Right atrium auricular region (tissue), 2 donors: Measurements from ENCODE around the gene ECHS1. TPM values are rescaled to one million over a fixed set of nuclear protein-coding genes. Genes with fewer than 3 reads are reported as not detected.

Experiments used
- DNase-seq: peaks from one replicate; pipeline ENCODE4 v3.0.0-alpha.2; 2019; ENCODE audit warnings: low spot score
- H3K27ac ChIP-seq, 2 donors: fragments of 200-600 bp; sonication (generic); 1 replicate in 1 of 2; 2 replicates in 1 of 2; pipeline ENCODE4 v1.5.1; 2016 to 2019
- H3K27me3 ChIP-seq, 2 donors: fragments of 200-600 bp; sonication (generic); one replicate each; pipeline versions ENCODE4 v1.5.1 to v1.6.0; 2017 to 2019
- H3K36me3 ChIP-seq: fragments of 200-600 bp; sonication (generic); one replicate; pipeline ENCODE4 v1.5.1; 2016
- H3K4me1 ChIP-seq, 2 donors: fragments of 200-600 bp; sonication (generic); one replicate each; pipeline versions ENCODE4 v1.5.1 to v1.6.0; 2017 to 2019
- H3K4me3 ChIP-seq, 2 donors: fragments of 200-600 bp; sonication (generic); 1 replicate in 1 of 2; 2 replicates in 1 of 2; pipeline ENCODE4 v1.5.1; 2017 to 2019; ENCODE audit warnings: mild to moderate bottlenecking in 1 of 2, moderate library complexity in 1 of 2
- H3K9me3 ChIP-seq, 2 donors: fragments of 200-600 bp; sonication (generic); one replicate each; pipeline ENCODE4 v1.5.1; 2019
- CTCF ChIP-seq, 2 donors: fragments of 200-600 bp; sonication (generic); IDR thresholded peaks; one replicate each; pipeline ENCODE4 v1.5.1; 2019; ENCODE audit warnings: antibody characterized with exemption in 2 of 2
- total RNA-seq, 2 donors: library from RNA; depleted of rRNA; stranded (reverse); fragments of >200 nt; gene quantifications; one replicate each; pipeline ENCODE4 v1.1.0, GENCODE V29; 2016

ECHS1 gene
- total RNA-seq, 2 donors from 2014 or later = 89.8 to 146 TPM

- no peak overlapping the region for H3K27ac ChIP-seq
- no peak overlapping the region for H3K4me3 ChIP-seq
- H3K36me3 ChIP-seq = no peaks in the 10 kb centered on the region
- no peaks in the 10 kb centered on the region for H3K4me1 ChIP-seq
- peaks cover 7 to 11% of the 10 kb centered on the region in 2 donors for H3K27me3 ChIP-seq
- no peak for DNase-seq
- TF ChIP-seq CTCF (IDR thresholded peaks at IDR 0.05) = no peak
- no peaks in the 10 kb centered on the region for H3K9me3 ChIP-seq
Measured at GRCh38 chr10:133341983-133342382, 31.2 kb downstream of the ECHS1 start.

GRCh38 chr10:133339708-133340380, 33.3 kb downstream of the ECHS1 start:
- Histone ChIP-seq H3K4me3 (no peak overlapping the region), H3K9me3 (no peaks in the 10 kb centered on the region), H3K27me3 (peaks cover 26 to 30% of the 10 kb centered on the region in 2 donors), H3K27ac (no peak overlapping the region), H3K36me3 (no peaks in the 10 kb centered on the region), H3K4me1 (peaks cover 0 to 21% of the 10 kb centered on the region in 2 donors)
- DNase-seq = no peak
- no peak for TF ChIP-seq CTCF (IDR thresholded peaks at IDR 0.05)

- DNase-seq = no peak
Measured at GRCh38 chr10:133338080-133339071, 34.8 kb downstream of the ECHS1 start.

GRCh38 chr10:133337370-133337725, 35.8 kb downstream of the ECHS1 start:
- H3K36me3 ChIP-seq = no peaks in the 10 kb centered on the region
- peaks cover 29% of the 10 kb centered on the region in 2 donors for H3K27me3 ChIP-seq
- DNase-seq = no peak
- no peaks in the 10 kb centered on the region for H3K9me3 ChIP-seq
- H3K27ac ChIP-seq = no peak overlapping the region
- TF ChIP-seq CTCF (IDR thresholded peaks at IDR 0.05) = no peak
- H3K4me3 ChIP-seq = no peak overlapping the region
- H3K4me1 ChIP-seq = peaks cover 0 to 24% of the 10 kb centered on the region in 2 donors

More at GRCh38 chr10:133338080-133339071, 34.8 kb downstream of the ECHS1 start:
- TF ChIP-seq CTCF (IDR thresholded peaks at IDR 0.05) = no peak
- H3K9me3 ChIP-seq = no peaks in the 10 kb centered on the region
- H3K4me3 ChIP-seq = no peak overlapping the region
- H3K27me3 ChIP-seq = peaks cover 29 to 30% of the 10 kb centered on the region in 2 donors
- H3K27ac ChIP-seq = no peak overlapping the region
- no peaks in the 10 kb centered on the region for H3K36me3 ChIP-seq
- peaks cover 0 to 24% of the 10 kb centered on the region in 2 donors for H3K4me1 ChIP-seq

GRCh38 chr10:133336577-133337369, 36.4 kb downstream of the ECHS1 start, which contains the start of gene CALY:
Gene CALY, minus strand, starts transcription at chr10:133336896. Its CDS starts 7,907 bp downstream, at chr10:133328989.
- no peak for DNase-seq
- H3K4me3 ChIP-seq = peak within 1 kb of the TSS in 1 of 2 donors; percentile 49
- peaks cover 0 to 24% of the 10 kb centered on the region in 2 donors for H3K4me1 ChIP-seq
- H3K27ac ChIP-seq = no peak within 1 kb of the TSS
- TF ChIP-seq CTCF (IDR thresholded peaks at IDR 0.05) = no peak
- peaks cover 23 to 29% of the 10 kb centered on the region in 2 donors for H3K27me3 ChIP-seq
- H3K9me3 ChIP-seq = no peaks in the 10 kb centered on the region
- no peaks in the 10 kb centered on the region for H3K36me3 ChIP-seq
